Measurements from ENCODE around the gene YY1. TPM values are rescaled to one million over a fixed set of nuclear protein-coding genes. Genes with fewer than 3 reads are reported as not detected.

The YY1 gene
- total RNA-seq, 1 donor from 2014 or later: 77.2 TPM

DNA sequence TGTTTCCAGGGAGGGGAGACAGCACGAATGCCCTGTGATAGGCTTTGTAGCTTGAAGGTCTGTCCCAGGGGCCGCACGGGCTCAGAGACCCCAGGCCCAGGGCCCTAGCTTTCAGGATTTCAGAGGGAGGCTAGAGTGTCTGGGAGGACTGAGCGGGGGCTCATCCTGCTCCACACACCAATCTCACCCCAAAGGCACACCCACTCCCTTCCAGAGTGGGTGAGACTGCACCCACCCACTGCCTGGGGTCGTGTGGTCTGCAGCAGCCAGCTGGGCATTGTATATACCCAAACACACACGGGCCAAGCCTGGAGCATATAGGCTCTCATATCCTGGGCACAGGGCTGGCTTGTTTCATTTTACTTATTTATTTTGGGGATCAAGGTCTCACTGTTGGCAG, 78.4 kb downstream of the YY1 start:
- H3K4me3 Mint-ChIP-seq (ENCODE audit: unreplicated experiment): no peak overlapping the region
- H3K36me3 Mint-ChIP-seq (ENCODE audit: unreplicated experiment): no peaks in the 10 kb centered on the region
- no peaks in the 10 kb centered on the region for H3K9me3 Mint-ChIP-seq (ENCODE audit: unreplicated experiment)
- TF ChIP-seq, protein P1, sequence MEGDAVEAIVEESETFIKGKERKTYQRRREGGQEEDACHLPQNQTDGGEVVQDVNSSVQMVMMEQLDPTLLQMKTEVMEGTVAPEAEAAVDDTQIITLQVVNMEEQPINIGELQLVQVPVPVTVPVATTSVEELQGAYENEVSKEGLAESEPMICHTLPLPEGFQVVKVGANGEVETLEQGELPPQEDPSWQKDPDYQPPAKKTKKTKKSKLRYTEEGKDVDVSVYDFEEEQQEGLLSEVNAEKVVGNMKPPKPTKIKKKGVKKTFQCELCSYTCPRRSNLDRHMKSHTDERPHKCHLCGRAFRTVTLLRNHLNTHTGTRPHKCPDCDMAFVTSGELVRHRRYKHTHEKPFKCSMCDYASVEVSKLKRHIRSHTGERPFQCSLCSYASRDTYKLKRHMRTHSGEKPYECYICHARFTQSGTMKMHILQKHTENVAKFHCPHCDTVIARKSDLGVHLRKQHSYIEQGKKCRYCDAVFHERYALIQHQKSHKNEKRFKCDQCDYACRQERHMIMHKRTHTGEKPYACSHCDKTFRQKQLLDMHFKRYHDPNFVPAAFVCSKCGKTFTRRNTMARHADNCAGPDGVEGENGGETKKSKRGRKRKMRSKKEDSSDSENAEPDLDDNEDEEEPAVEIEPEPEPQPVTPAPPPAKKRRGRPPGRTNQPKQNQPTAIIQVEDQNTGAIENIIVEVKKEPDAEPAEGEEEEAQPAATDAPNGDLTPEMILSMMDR (IDR thresholded peaks at IDR 0.05): no peak
- no peak for DNase-seq (ENCODE audit: extremely low spot score, unreplicated experiment)
- peaks cover 14% of the 10 kb centered on the region for H3K4me1 Mint-ChIP-seq (ENCODE audit: unreplicated experiment)
- no peaks in the 10 kb centered on the region for H3K27me3 Mint-ChIP-seq (ENCODE audit: unreplicated experiment)
- no peak overlapping the region for H3K27ac Mint-ChIP-seq (ENCODE audit: unreplicated experiment)

DNA sequence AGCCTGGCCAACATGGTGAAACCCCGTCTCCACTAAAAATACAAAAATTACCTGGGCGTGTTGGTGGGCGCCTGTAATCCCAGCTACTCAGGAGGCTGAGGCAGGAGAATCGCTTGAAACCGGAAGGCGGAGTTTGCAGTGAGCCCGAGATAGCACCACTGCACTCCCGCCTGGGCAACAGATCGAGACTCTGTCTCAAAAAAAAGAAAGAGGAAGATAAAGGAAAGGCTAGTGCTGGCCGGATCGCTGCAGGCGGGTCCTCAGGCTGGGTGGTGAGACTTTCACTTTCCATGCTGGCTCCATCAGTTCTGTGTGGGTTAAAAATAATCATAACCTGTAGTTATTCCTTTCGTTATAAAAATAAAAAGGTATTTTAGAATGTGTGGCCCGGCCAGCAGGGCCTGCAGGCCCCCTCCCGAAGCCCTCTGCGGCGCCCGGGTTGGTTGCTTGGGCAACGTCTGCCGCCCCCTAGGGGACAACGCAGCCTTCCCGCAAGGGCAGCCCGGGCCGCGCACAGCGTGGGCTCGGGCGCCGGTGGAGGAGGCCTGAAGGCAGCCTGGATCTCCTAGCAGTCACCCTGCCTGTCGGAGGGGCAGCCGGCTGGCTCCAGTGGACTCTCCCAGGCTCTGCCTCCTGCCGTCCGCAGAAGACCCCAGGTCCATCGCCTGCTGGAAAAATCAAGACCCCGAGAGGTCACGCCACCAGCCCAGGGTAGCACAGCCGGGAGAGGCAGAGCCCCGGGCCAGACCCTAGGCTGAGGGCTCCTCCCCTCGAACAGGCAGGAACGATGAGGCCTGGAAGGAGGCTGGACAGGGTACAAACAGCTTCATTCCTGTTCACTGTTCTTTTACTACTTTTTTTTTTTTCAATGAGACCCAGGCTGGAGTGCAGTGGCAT, 79.2 kb downstream of the YY1 start:
- Mint-ChIP-seq H3K4me3 (ENCODE audit: unreplicated experiment) (no peak overlapping the region), H3K4me1 (ENCODE audit: unreplicated experiment) (peaks cover 10% of the 10 kb centered on the region), H3K36me3 (ENCODE audit: unreplicated experiment) (no peaks in the 10 kb centered on the region), H3K27me3 (ENCODE audit: unreplicated experiment) (no peaks in the 10 kb centered on the region), H3K27ac (ENCODE audit: unreplicated experiment) (no peak overlapping the region), H3K9me3 (ENCODE audit: unreplicated experiment) (no peaks in the 10 kb centered on the region)
- no peak for DNase-seq (ENCODE audit: extremely low spot score, unreplicated experiment)
- TF ChIP-seq, protein P1 (IDR thresholded peaks at IDR 0.05): peak; percentile 67

DNA sequence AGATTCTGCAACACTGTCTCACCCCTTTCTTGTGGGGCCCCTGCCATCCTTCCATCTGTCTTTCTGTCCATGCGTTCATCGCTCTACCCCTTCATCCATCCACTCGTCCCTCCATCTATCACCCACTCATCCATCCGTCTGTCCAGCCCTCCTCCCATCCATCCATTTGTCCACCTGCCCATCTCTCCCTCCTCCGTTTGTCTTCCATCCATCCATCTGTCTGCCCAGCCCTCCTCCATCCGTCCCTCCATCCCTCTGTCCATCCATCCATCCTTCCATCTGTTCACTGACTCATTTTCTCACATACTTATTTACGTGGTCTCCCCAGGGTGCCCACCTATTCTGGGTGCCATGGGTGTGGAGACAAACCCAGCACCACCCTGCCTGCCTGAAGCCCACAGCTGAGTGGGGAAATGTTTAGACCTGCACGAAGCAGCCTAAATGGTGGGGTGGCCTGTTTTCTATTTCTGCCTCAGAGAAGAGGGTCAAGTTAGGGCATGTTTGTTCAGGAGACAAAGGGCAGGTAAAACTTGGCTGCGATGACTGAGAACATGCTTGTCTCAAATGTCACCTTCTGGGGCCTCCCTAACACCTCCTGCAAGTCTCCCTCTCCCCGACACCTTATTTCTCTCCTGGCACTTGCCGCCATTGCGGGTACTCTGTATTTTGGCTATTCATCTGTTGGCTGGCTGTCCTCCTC, 81.4 kb downstream of the YY1 start:
- H3K4me1 Mint-ChIP-seq (ENCODE audit: unreplicated experiment): peaks cover 7% of the 10 kb centered on the region
- DNase-seq (ENCODE audit: extremely low spot score, unreplicated experiment): no peak
- no peaks in the 10 kb centered on the region for H3K36me3 Mint-ChIP-seq (ENCODE audit: unreplicated experiment)
- no peaks in the 10 kb centered on the region for H3K9me3 Mint-ChIP-seq (ENCODE audit: unreplicated experiment)
- no peaks in the 10 kb centered on the region for H3K27me3 Mint-ChIP-seq (ENCODE audit: unreplicated experiment)
- H3K27ac Mint-ChIP-seq (ENCODE audit: unreplicated experiment): no peak overlapping the region
- TF ChIP-seq, protein P1 (IDR thresholded peaks at IDR 0.05): no peak
- H3K4me3 Mint-ChIP-seq (ENCODE audit: unreplicated experiment): no peak overlapping the region

DNA sequence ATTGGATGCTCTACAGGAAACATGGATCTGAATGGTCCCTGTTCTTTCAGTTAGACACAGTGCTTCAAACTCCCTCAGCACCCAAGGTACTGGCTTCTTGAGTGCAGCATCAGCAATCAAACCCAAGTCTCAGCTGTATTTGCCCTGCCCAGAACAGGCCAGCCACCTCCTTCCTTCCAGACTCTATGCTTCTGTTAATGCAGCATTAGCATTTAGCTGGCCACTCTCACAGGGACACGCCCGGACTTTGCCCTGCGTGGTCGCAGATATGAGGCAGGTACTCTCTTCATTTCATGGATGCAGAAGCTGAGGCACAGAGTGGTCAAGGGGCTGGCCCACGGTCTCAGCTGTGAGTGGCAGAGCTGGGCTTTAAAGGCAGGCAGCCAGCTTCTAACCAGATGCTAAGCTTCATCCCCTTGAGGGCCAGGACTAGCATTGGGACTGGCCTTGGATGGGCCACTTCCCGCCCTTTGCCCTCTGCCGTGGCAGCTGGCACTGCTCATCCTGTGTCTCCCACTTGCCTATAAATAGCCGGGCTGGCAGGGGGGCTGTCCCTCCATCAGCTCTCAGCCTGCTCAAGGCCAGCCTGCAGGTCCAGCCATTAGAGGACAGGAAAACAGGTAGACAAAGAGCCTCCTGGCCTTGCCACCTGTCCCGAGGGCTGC, 82.7 kb downstream of the YY1 start:
- Mint-ChIP-seq H3K9me3 (ENCODE audit: unreplicated experiment) (no peaks in the 10 kb centered on the region), H3K27me3 (ENCODE audit: unreplicated experiment) (no peaks in the 10 kb centered on the region), H3K27ac (ENCODE audit: unreplicated experiment) (no peak overlapping the region), H3K4me3 (ENCODE audit: unreplicated experiment) (no peak overlapping the region), H3K36me3 (ENCODE audit: unreplicated experiment) (no peaks in the 10 kb centered on the region), H3K4me1 (ENCODE audit: unreplicated experiment) (peaks cover 7% of the 10 kb centered on the region)
- no peak for DNase-seq (ENCODE audit: extremely low spot score, unreplicated experiment)
- TF ChIP-seq, protein P1 (IDR thresholded peaks at IDR 0.05): no peak

Measured in osteocyte (in vitro differentiated cells).